Measurements from ENCODE around the gene MT1F.

The MT1F gene

GRCh38 chr16:56700195-56700594 lies 42.4 kb downstream of the MT1F start:
- no peak for DNase-seq (ENCODE audit: low read depth, low spot score)

- no peak for DNase-seq (ENCODE audit: low read depth, low spot score)
Observed at GRCh38 chr16:56700631-56701030, 42.9 kb downstream of the MT1F start.

GRCh38 chr16:56701534-56701933 lies 43.8 kb downstream of the MT1F start:
- no peak for DNase-seq (ENCODE audit: low read depth, low spot score)

GRCh38 chr16:56702836-56703235 lies 45.1 kb downstream of the MT1F start:
- no peak for DNase-seq (ENCODE audit: low read depth, low spot score)

Data from smooth muscle cell of the brain vasculature (primary cell).